ENCODE results near the gene PCDHGC3.

DNA sequence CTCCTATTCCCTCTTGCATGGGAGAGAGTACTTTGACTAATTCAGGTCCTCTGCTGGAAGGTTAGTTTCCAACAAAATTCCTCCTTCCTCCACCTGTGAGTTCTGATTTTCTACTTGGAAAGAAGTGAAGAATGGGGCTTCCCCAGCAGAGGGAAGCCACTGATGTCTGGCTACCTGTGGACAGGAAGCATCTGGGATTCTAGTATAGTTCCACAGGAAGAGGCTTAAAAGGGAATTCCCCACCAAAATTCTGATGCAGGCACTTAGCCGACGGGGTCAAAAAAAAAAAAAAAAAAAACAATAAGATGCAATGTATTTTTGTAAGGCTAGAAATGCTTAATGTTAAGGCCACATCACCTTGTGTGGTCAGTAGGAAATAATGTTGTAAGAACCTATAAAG is 46.5 kb downstream of the PCDHGC3 start:
- TF ChIP-seq, protein P1, sequence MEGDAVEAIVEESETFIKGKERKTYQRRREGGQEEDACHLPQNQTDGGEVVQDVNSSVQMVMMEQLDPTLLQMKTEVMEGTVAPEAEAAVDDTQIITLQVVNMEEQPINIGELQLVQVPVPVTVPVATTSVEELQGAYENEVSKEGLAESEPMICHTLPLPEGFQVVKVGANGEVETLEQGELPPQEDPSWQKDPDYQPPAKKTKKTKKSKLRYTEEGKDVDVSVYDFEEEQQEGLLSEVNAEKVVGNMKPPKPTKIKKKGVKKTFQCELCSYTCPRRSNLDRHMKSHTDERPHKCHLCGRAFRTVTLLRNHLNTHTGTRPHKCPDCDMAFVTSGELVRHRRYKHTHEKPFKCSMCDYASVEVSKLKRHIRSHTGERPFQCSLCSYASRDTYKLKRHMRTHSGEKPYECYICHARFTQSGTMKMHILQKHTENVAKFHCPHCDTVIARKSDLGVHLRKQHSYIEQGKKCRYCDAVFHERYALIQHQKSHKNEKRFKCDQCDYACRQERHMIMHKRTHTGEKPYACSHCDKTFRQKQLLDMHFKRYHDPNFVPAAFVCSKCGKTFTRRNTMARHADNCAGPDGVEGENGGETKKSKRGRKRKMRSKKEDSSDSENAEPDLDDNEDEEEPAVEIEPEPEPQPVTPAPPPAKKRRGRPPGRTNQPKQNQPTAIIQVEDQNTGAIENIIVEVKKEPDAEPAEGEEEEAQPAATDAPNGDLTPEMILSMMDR (IDR thresholded peaks at IDR 0.05) = no peak
- no peak for TF ChIP-seq POLR2A (IDR thresholded peaks at IDR 0.05)

Data from adrenal gland (tissue), 5 donors.